Spleen (tissue), 7 donors: ENCODE measurements around the gene KHDRBS2.

Experiments
- POLR2A ChIP-seq, 3 donors: fragments of 450-650 bp; IDR thresholded peaks; one replicate each; pipeline ENCODE4 v1.5.1; 2017; ENCODE audit warnings: antibody characterized with exemption in 3 of 3, mild to moderate bottlenecking in 1 of 3
- POLR2AphosphoS5 ChIP-seq, 3 donors: sonication (generic); formaldehyde crosslinking; IDR thresholded peaks; one replicate each; pipeline ENCODE4 v1.5.1; 2017; ENCODE audit warnings: antibody characterized with exemption in 3 of 3
- TF ChIP-seq, protein P1 (sequence below), 11 experiments: fragments of 200-600 bp in 7 of 11; fragments of 450-650 bp in 4 of 11; sonication (generic) in 4 of 11; IDR thresholded peaks in 8 of 11; conservative IDR thresholded peaks in 3 of 11; 1 replicate in 7 of 11; 2 replicates in 4 of 11; pipeline versions ENCODE4 v1.4.0 to v1.8.0; 2016 to 2021; ENCODE audit warnings: antibody characterized with exemption in 11 of 11, inconsistent platforms in 4 of 11, mild to moderate bottlenecking in 1 of 11
- donor health status: DM: no; HTN: no; CAD: no; lungs with moderate emphysema.
- donor health status: DM: no; HTN: no; CAD: no.
- donor health status: DM: no; HTN: no; CAD: no.

DNA sequence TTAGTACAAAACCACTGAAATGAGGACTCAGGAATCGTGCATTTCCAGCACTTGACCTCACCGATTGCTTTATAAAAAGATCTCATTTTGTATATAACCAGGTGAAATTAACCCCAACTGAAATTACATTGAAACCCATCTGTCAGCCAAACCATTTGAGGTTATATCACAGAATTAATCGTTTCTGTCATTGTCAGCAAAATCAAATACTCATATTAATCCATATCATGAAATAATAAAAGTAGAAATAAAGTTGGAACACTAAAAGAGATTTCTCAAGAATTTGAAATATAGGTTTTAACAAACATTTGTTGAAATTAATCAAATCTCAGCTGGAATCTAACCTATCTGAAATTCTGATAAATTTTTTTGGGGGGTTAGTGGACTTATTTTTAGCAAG, 23.7 kb downstream of the KHDRBS2 start:
- TF ChIP-seq, protein P1, sequence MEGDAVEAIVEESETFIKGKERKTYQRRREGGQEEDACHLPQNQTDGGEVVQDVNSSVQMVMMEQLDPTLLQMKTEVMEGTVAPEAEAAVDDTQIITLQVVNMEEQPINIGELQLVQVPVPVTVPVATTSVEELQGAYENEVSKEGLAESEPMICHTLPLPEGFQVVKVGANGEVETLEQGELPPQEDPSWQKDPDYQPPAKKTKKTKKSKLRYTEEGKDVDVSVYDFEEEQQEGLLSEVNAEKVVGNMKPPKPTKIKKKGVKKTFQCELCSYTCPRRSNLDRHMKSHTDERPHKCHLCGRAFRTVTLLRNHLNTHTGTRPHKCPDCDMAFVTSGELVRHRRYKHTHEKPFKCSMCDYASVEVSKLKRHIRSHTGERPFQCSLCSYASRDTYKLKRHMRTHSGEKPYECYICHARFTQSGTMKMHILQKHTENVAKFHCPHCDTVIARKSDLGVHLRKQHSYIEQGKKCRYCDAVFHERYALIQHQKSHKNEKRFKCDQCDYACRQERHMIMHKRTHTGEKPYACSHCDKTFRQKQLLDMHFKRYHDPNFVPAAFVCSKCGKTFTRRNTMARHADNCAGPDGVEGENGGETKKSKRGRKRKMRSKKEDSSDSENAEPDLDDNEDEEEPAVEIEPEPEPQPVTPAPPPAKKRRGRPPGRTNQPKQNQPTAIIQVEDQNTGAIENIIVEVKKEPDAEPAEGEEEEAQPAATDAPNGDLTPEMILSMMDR (IDR thresholded peaks at IDR 0.05 in 8 of 11, conservative IDR thresholded peaks at IDR 0.05 in 3 of 11) = no peak
- TF ChIP-seq POLR2A (IDR thresholded peaks at IDR 0.05) (no peak), POLR2AphosphoS5 (IDR thresholded peaks at IDR 0.05) (no peak)
